IMR-90 (cell line): ENCODE results near the gene TRAPPC2B.

Source experiments
- CEBPB ChIP-seq: IDR thresholded peaks from 2 replicates; pipeline ENCODE4 v1.6.1; 2012; ENCODE audit warnings: low read depth, low read length, improper control_type of control experiment
- MAFK ChIP-seq: IDR thresholded peaks from 2 replicates; pipeline ENCODE4 v1.6.1; 2012; ENCODE audit warnings: low read depth, low read length, improper control_type of control experiment
- RFX5 ChIP-seq: IDR thresholded peaks from 2 replicates; pipeline ENCODE4 v1.8.0; 2012; ENCODE audit warnings: low read depth, mild to moderate bottlenecking, low read length, moderate library complexity
- TF ChIP-seq, protein P1 (sequence below): conservative IDR thresholded peaks from 2 replicates; pipeline ENCODE4 v1.5.1; 2012; ENCODE audit warnings: mild to moderate bottlenecking, low read depth, low read length, improper control_type of control experiment

GRCh38 chr19:57350877-57351805 is 12.2 kb upstream of the TRAPPC2B start, which contains the start of gene ZNF304:
- TF ChIP-seq, protein P1, sequence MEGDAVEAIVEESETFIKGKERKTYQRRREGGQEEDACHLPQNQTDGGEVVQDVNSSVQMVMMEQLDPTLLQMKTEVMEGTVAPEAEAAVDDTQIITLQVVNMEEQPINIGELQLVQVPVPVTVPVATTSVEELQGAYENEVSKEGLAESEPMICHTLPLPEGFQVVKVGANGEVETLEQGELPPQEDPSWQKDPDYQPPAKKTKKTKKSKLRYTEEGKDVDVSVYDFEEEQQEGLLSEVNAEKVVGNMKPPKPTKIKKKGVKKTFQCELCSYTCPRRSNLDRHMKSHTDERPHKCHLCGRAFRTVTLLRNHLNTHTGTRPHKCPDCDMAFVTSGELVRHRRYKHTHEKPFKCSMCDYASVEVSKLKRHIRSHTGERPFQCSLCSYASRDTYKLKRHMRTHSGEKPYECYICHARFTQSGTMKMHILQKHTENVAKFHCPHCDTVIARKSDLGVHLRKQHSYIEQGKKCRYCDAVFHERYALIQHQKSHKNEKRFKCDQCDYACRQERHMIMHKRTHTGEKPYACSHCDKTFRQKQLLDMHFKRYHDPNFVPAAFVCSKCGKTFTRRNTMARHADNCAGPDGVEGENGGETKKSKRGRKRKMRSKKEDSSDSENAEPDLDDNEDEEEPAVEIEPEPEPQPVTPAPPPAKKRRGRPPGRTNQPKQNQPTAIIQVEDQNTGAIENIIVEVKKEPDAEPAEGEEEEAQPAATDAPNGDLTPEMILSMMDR, result no peak
- TF ChIP-seq CEBPB (no peak), MAFK (no peak), RFX5 (no peak)
